MM.1S (cell line): ENCODE measurements around the gene TSHB.

Experiments
- CTCF ChIP-seq: fragments of 300-600 bp; sonication (generic); IDR thresholded peaks from 2 replicates; pipeline ENCODE4 v1.5.1; 2016; ENCODE audit warnings: antibody characterized with exemption, low read length, mixed read lengths
- EZH2 ChIP-seq: fragments of 300-600 bp; sonication (generic); optimal IDR thresholded peaks from 2 replicates; pipeline ENCODE3; 2017; ENCODE audit warnings: low read depth, mild to moderate bottlenecking, antibody characterized with exemption, low read length, mixed read lengths
- EZH2phosphoT487 ChIP-seq: fragments of 300-600 bp; sonication (generic); IDR thresholded peaks from 2 replicates; pipeline ENCODE4 v1.6.1; 2018; ENCODE audit warnings: antibody characterized with exemption, low read length

GRCh38 chr1:114997510-114998289 lies 31.9 kb upstream of the TSHB start:
- no peak for TF ChIP-seq CTCF
- no peak for TF ChIP-seq EZH2phosphoT487
- TF ChIP-seq EZH2, result no peak
